Inflammatory macrophage treated with lipopolysaccharide for 1 hour (primary cell): Measurements from ENCODE around the gene PLD5.
"Not testable (repeated sequence)": the region's sequence is repeated elsewhere in the genome, so short reads cannot be mapped to it uniquely, and the experiment has no call there.

Source experiments
- DNase-seq, 2 donors: peaks; one replicate each; pipeline ENCODE4 v3.0.0-alpha.2; 2020 to 2022

PLD5 gene

GRCh38 chr1:242416657-242417056 is 107.8 kb downstream of the PLD5 start:
- DNase-seq, result no peak

GRCh38 chr1:242412921-242413320 is 111.6 kb downstream of the PLD5 start:
- DNase-seq, result no peak

GRCh38 chr1:242411901-242412300 is 112.6 kb downstream of the PLD5 start:
- no peak for DNase-seq

- no peak for DNase-seq
Observed at GRCh38 chr1:242405947-242406346, 118.5 kb downstream of the PLD5 start.

- no peak for DNase-seq
Observed at GRCh38 chr1:242404296-242404695, 120.2 kb downstream of the PLD5 start.

- no peak for DNase-seq
Observed at GRCh38 chr1:242402956-242403355, 121.5 kb downstream of the PLD5 start.

- no peak for DNase-seq
Observed at GRCh38 chr1:242401937-242402336, 122.6 kb downstream of the PLD5 start.

- DNase-seq, result no peak
Observed at GRCh38 chr1:242398351-242398750, 126.1 kb downstream of the PLD5 start.

- no peak for DNase-seq
Observed at GRCh38 chr1:242391896-242392295, 132.6 kb downstream of the PLD5 start.

- not testable (repeated sequence) for DNase-seq
Observed at GRCh38 chr1:242376121-242376520, 148.4 kb downstream of the PLD5 start.

- not testable (repeated sequence) for DNase-seq
Observed at GRCh38 chr1:242350446-242350845, 174.1 kb downstream of the PLD5 start.

GRCh38 chr1:242349636-242350035 is 174.9 kb downstream of the PLD5 start:
- no peak for DNase-seq

GRCh38 chr1:242330865-242331264 is 193.6 kb downstream of the PLD5 start:
- DNase-seq, result not testable (repeated sequence)

GRCh38 chr1:242327381-242327780 is 197.1 kb downstream of the PLD5 start:
- not testable (repeated sequence) for DNase-seq

GRCh38 chr1:242321981-242322380 is 202.5 kb downstream of the PLD5 start:
- not testable (repeated sequence) for DNase-seq

GRCh38 chr1:242318140-242318539 is 206.4 kb downstream of the PLD5 start:
- DNase-seq, result no peak

GRCh38 chr1:242314865-242315264 is 209.6 kb downstream of the PLD5 start:
- DNase-seq, result not testable (repeated sequence)

GRCh38 chr1:242314085-242314649 is 210.3 kb downstream of the PLD5 start:
- DNase-seq, result not testable (repeated sequence)

- DNase-seq, result not testable (repeated sequence)
Observed at GRCh38 chr1:242308681-242309080, 215.8 kb downstream of the PLD5 start.

GRCh38 chr1:242293781-242294180 is 230.7 kb downstream of the PLD5 start:
- DNase-seq, result not testable (repeated sequence)

- not testable (repeated sequence) for DNase-seq
Observed at GRCh38 chr1:242288067-242288466, 236.4 kb downstream of the PLD5 start.

- not testable (repeated sequence) for DNase-seq
Observed at GRCh38 chr1:242282758-242283485, 241.6 kb downstream of the PLD5 start.

- DNase-seq, result not testable (repeated sequence)
Observed at GRCh38 chr1:242278406-242278805, 246.1 kb downstream of the PLD5 start.

GRCh38 chr1:242276769-242277168 is 247.7 kb downstream of the PLD5 start:
- not testable (repeated sequence) for DNase-seq

GRCh38 chr1:242267004-242267403 is 257.5 kb downstream of the PLD5 start:
- not testable (repeated sequence) for DNase-seq
